Mesothelial cell of epicardium (in vitro differentiated cells): Measurements from ENCODE around the gene TRIM54. TPM values are rescaled to one million over a fixed set of nuclear protein-coding genes. Genes with fewer than 3 reads are reported as not detected.

Experiments used
- DNase-seq, 2 experiments: peaks; one replicate each; pipeline ENCODE4 v3.0.0; 2021; ENCODE audit warnings: low spot score in 2 of 2; ENCODE audit not compliant: unreplicated experiment in 2 of 2
- H3K27ac Mint-ChIP-seq: 2 replicates; pipeline ENCODE4 v1.8.0; 2021; ENCODE audit warnings: mixed read lengths
- H3K27me3 Mint-ChIP-seq: 2 replicates; pipeline ENCODE4 v1.8.0; 2021; ENCODE audit warnings: low read depth, mixed read lengths
- H3K36me3 Mint-ChIP-seq: 2 replicates; pipeline ENCODE4 v1.8.0; 2021; ENCODE audit warnings: mixed read lengths
- H3K4me1 Mint-ChIP-seq: 2 replicates; pipeline ENCODE4 v1.8.0; 2021; ENCODE audit warnings: mixed read lengths
- H3K4me3 Mint-ChIP-seq: 2 replicates; pipeline ENCODE4 v1.8.0; 2021; ENCODE audit warnings: mild to moderate bottlenecking, moderate library complexity, mixed read lengths
- H3K9me3 Mint-ChIP-seq: 2 replicates; pipeline ENCODE4 v1.8.0; 2021; ENCODE audit warnings: mixed read lengths
- CTCF ChIP-seq: fragments of 200-600 bp; sonication (generic); IDR thresholded peaks from one replicate; pipeline ENCODE4 v1.5.0; 2021; ENCODE audit warnings: antibody characterized with exemption; ENCODE audit not compliant: unreplicated experiment
- total RNA-seq: library from RNA; stranded (reverse); gene quantifications from 3 replicates; pipeline ENCODE4 v1.2.1, GENCODE V29; 2021

TRIM54 gene
- total RNA-seq, 1 donor from 2014 or later: 0.18 TPM

GRCh38 chr2:27250652-27251379, 31.4 kb upstream of the TRIM54 start:
- Mint-ChIP-seq H3K9me3 (no peaks in the 10 kb centered on the region), H3K36me3 (no peaks in the 10 kb centered on the region), H3K27me3 (peaks cover 35% of the 10 kb centered on the region), H3K4me1 (peaks cover 7% of the 10 kb centered on the region), H3K4me3 (no peak overlapping the region), H3K27ac (no peak overlapping the region)
- no peak for DNase-seq
- no peak for TF ChIP-seq CTCF

- DNase-seq: no peak
- no peak for TF ChIP-seq CTCF
- H3K27me3 Mint-ChIP-seq: peaks cover 45% of the 10 kb centered on the region
Observed at GRCh38 chr2:27251766-27252165, 30.5 kb upstream of the TRIM54 start.

GRCh38 chr2:27255187-27255586, 27.0 kb upstream of the TRIM54 start:
- no peaks in the 10 kb centered on the region for H3K9me3 Mint-ChIP-seq
- no peak overlapping the region for H3K4me3 Mint-ChIP-seq
- peaks cover 2% of the 10 kb centered on the region for H3K4me1 Mint-ChIP-seq
- DNase-seq: no peak
- no peak for TF ChIP-seq CTCF
- H3K27ac Mint-ChIP-seq: no peak overlapping the region
- peaks cover 66% of the 10 kb centered on the region for H3K27me3 Mint-ChIP-seq
- no peaks in the 10 kb centered on the region for H3K36me3 Mint-ChIP-seq

More at GRCh38 chr2:27251766-27252165, 30.5 kb upstream of the TRIM54 start:
- H3K36me3 Mint-ChIP-seq: no peaks in the 10 kb centered on the region
- H3K4me3 Mint-ChIP-seq: no peak overlapping the region
- H3K4me1 Mint-ChIP-seq: peaks cover 7% of the 10 kb centered on the region
- H3K27ac Mint-ChIP-seq: no peak overlapping the region
- H3K9me3 Mint-ChIP-seq: no peaks in the 10 kb centered on the region

- Mint-ChIP-seq H3K27me3 (peaks cover 68% of the 10 kb centered on the region), H3K27ac (no peak overlapping the region), H3K9me3 (no peaks in the 10 kb centered on the region), H3K36me3 (no peaks in the 10 kb centered on the region), H3K4me1 (no peaks in the 10 kb centered on the region), H3K4me3 (no peak overlapping the region)
- no peak for TF ChIP-seq CTCF
- no peak for DNase-seq
Observed at GRCh38 chr2:27255660-27256059, 26.6 kb upstream of the TRIM54 start.

- Mint-ChIP-seq H3K4me3 (no peak overlapping the region), H3K27me3 (peaks cover 74% of the 10 kb centered on the region), H3K9me3 (no peaks in the 10 kb centered on the region), H3K36me3 (no peaks in the 10 kb centered on the region), H3K4me1 (peaks cover 4% of the 10 kb centered on the region), H3K27ac (no peak overlapping the region)
- TF ChIP-seq CTCF: no peak
- DNase-seq: no peak
Observed at GRCh38 chr2:27256855-27257454, 25.3 kb upstream of the TRIM54 start.
